Neuronal stem cell (in vitro differentiated cells): ENCODE measurements around the gene PRRT2.

Experiments used
- DNase-seq: peaks from one replicate; pipeline ENCODE4 v3.0.0-alpha.2; 2013; ENCODE audit warnings: low spot score
- H2AFZ ChIP-seq: one replicate; pipeline ENCODE4 v1.6.1; 2013; ENCODE audit warnings: mild to moderate bottlenecking, low read length, inconsistent platforms
- H2AK5ac ChIP-seq: 2 replicates; pipeline ENCODE4 v1.6.1; 2013; ENCODE audit warnings: low read depth, mild to moderate bottlenecking, inconsistent platforms, low read length, moderate library complexity, mixed read lengths
- H2BK120ac ChIP-seq: 2 replicates; pipeline ENCODE4 v1.6.1; 2013; ENCODE audit warnings: low read depth, mild to moderate bottlenecking, inconsistent platforms, low read length, moderate library complexity, mixed read lengths
- H2BK12ac ChIP-seq: one replicate; pipeline ENCODE4 v1.6.1; 2013; ENCODE audit warnings: low read length, inconsistent platforms
- H2BK15ac ChIP-seq: 2 replicates; pipeline ENCODE4 v1.6.1; 2013; ENCODE audit warnings: mild to moderate bottlenecking, low read length, inconsistent platforms, mixed read lengths
- H2BK5ac ChIP-seq: one replicate; pipeline ENCODE4 v1.6.1; 2013; ENCODE audit warnings: inconsistent platforms, mild to moderate bottlenecking, low read length, moderate library complexity
- H3K14ac ChIP-seq: one replicate; pipeline ENCODE4 v1.6.1; 2013; ENCODE audit warnings: low read length, inconsistent platforms
- H3K18ac ChIP-seq: 2 replicates; pipeline ENCODE4 v1.6.1; 2013; ENCODE audit warnings: low read length, inconsistent platforms
- H3K23ac ChIP-seq: 2 replicates; pipeline ENCODE4 v1.6.1; 2013; ENCODE audit warnings: low read depth, mild to moderate bottlenecking, mixed read lengths, low read length, inconsistent platforms; ENCODE audit not compliant: poor library complexity
- H3K27ac ChIP-seq: replicated peaks from 3 replicates; pipeline ENCODE4 v1.5.1; 2013; ENCODE audit warnings: low read length, inconsistent platforms
- H3K27me3 ChIP-seq, 3 experiments: 2 replicates each; pipeline ENCODE4 v1.6.1; 2013; ENCODE audit warnings: low read length in 3 of 3, mild to moderate bottlenecking in 2 of 3, inconsistent platforms in 1 of 3, low read depth in 1 of 3, mixed read lengths in 1 of 3, moderate library complexity in 1 of 3; ENCODE audit not compliant: control insufficient read depth in 3 of 3, insufficient read depth in 3 of 3
- H3K36me3 ChIP-seq, 2 donors: replicated peaks in 1 of 2; 2 replicates each; pipeline ENCODE4 v1.6.1; 2013; ENCODE audit warnings: low read length in 2 of 2; ENCODE audit not compliant: control insufficient read depth in 2 of 2, insufficient read depth in 2 of 2
- H3K4ac ChIP-seq: 2 replicates; pipeline ENCODE4 v1.6.1; 2013; ENCODE audit warnings: inconsistent platforms, mild to moderate bottlenecking, low read length, moderate library complexity
- H3K4me1 ChIP-seq, 2 donors: 1 replicate in 1 of 2; 2 replicates in 1 of 2; pipeline ENCODE4 v1.6.1; 2013; ENCODE audit warnings: low read length in 2 of 2, low read depth in 1 of 2; ENCODE audit not compliant: control insufficient read depth in 2 of 2, insufficient read depth in 1 of 2
- H3K4me2 ChIP-seq: one replicate; pipeline ENCODE4 v1.6.1; 2013; ENCODE audit warnings: mild to moderate bottlenecking, low read length, inconsistent platforms; ENCODE audit not compliant: insufficient read depth, poor library complexity, severe bottlenecking
- H3K4me3 ChIP-seq, 2 donors: 2 replicates each; pipeline ENCODE4 v1.5.1; 2013; ENCODE audit warnings: low read length in 2 of 2, mild to moderate bottlenecking in 2 of 2, inconsistent platforms in 1 of 2, moderate library complexity in 1 of 2
- H3K79me1 ChIP-seq: one replicate; pipeline ENCODE4 v1.6.1; 2013; ENCODE audit warnings: low read depth, mild to moderate bottlenecking, inconsistent platforms, low read length, moderate library complexity
- H3K9ac ChIP-seq: one replicate; pipeline ENCODE4 v1.6.1; 2013; ENCODE audit warnings: mild to moderate bottlenecking, low read depth, low read length, inconsistent platforms; ENCODE audit not compliant: poor library complexity
- H3K9me3 ChIP-seq, 2 donors: replicated peaks in 1 of 2; 2 replicates each; pipeline versions ENCODE3 to v1.6.1; 2013; ENCODE audit warnings: low read length in 2 of 2, mild to moderate bottlenecking in 2 of 2, inconsistent platforms in 1 of 2, low read depth in 1 of 2, mixed read lengths in 1 of 2, moderate library complexity in 1 of 2; ENCODE audit not compliant: control insufficient read depth in 2 of 2, insufficient read depth in 1 of 2
- H4K8ac ChIP-seq: one replicate; pipeline ENCODE4 v1.6.1; 2013; ENCODE audit warnings: low read depth, mild to moderate bottlenecking, inconsistent platforms, low read length, moderate library complexity
- H4K91ac ChIP-seq: one replicate; pipeline ENCODE4 v1.6.1; 2013; ENCODE audit warnings: low read length, low read depth, mild to moderate bottlenecking, inconsistent platforms; ENCODE audit not compliant: poor library complexity
- WGBS, 2 donors: extraction: QIAGEN DNeasy Blood & Tissue Kit; methylation state at CpG; one replicate each; pipeline ENCODE4 v1.1.7; 2013; ENCODE audit warnings: missing lambda C conversion rate in 2 of 2, mixed read lengths in 1 of 2; ENCODE audit not compliant: insufficient read length in 2 of 2, insufficient replicate concordance in 1 of 2; ENCODE audit errors: extremely low coverage in 2 of 2; 5-methylcytosine and 5-hydroxymethylcytosine counted together

Gene PRRT2

DNA sequence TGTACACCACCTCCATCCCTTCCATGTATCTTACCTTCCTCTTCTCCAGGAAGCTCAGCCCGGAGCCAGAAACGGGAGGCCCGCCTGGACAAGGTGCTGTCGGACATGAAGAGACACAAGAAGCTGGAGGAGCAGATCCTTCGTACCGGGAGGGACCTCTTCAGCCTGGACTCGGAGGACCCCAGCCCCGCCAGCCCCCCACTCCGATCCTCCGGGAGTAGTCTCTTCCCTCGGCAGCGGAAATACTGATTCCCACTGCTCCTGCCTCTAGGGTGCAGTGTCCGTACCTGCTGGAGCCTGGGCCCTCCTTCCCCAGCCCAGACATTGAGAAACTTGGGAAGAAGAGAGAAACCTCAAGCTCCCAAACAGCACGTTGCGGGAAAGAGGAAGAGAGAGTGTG is 7.5 kb downstream of the PRRT2 start:
- Histone ChIP-seq H2BK12ac (no peak overlapping the region), H4K8ac (no peak overlapping the region), H2BK5ac (no peak overlapping the region), H3K4me2 (no peak overlapping the region), H3K4me3 (no peak overlapping the region), H2AFZ (no peak overlapping the region), H3K79me1 (peaks cover 12% of the 10 kb centered on the region), H2BK15ac (no peak overlapping the region), H3K27ac (no peak overlapping the region), H3K36me3 (peaks cover 28 to 37% of the 10 kb centered on the region in 2 donors), H3K4me1 (peaks cover 13 to 14% of the 10 kb centered on the region in 2 donors), H3K18ac (no peak overlapping the region), H2AK5ac (no peak overlapping the region), H3K4ac (no peak overlapping the region), H3K27me3 (no peaks in the 10 kb centered on the region), H3K14ac (no peak overlapping the region), H3K9me3 (no peaks in the 10 kb centered on the region), H3K9ac (no peak overlapping the region), H3K23ac (no peak overlapping the region), H4K91ac (no peak overlapping the region), H2BK120ac (no peak overlapping the region)
- no CpG with 5 or more reads among the region's 15 CpGs for WGBS, 2 donors
- DNase-seq = no peak

- Histone ChIP-seq H3K27me3 (no peaks in the 10 kb centered on the region), H3K4me1 (peaks cover 8 to 10% of the 10 kb centered on the region in 2 donors), H2AK5ac (no peak within 1 kb of the TSS), H2BK120ac (no peak within 1 kb of the TSS), H3K4ac (no peak within 1 kb of the TSS), H4K8ac (no peak within 1 kb of the TSS), H3K79me1 (peaks cover 9% of the 10 kb centered on the region), H2AFZ (no peak within 1 kb of the TSS), H4K91ac (no peak within 1 kb of the TSS), H2BK15ac (no peak within 1 kb of the TSS), H3K4me3 (no peak within 1 kb of the TSS), H2BK12ac (no peak within 1 kb of the TSS), H3K27ac (no peak within 1 kb of the TSS), H3K9ac (no peak within 1 kb of the TSS), H3K23ac (no peak within 1 kb of the TSS), H3K4me2 (no peak within 1 kb of the TSS), H3K18ac (no peak within 1 kb of the TSS), H3K9me3 (no peaks in the 10 kb centered on the region), H3K14ac (no peak within 1 kb of the TSS), H2BK5ac (no peak within 1 kb of the TSS), H3K36me3 (peaks cover 28 to 33% of the 10 kb centered on the region in 2 donors)
- no peak for DNase-seq
- WGBS, 2 donors = no CpG with 5 or more reads among the region's 4 CpGs
Observed at GRCh38 chr16:29820271-29820701, 8.3 kb downstream of the PRRT2 start, which contains the start of gene MVP. MVP (plus strand) TSS chr16:29820462; CDS start chr16:29830550, 10,088 bp downstream.

DNA sequence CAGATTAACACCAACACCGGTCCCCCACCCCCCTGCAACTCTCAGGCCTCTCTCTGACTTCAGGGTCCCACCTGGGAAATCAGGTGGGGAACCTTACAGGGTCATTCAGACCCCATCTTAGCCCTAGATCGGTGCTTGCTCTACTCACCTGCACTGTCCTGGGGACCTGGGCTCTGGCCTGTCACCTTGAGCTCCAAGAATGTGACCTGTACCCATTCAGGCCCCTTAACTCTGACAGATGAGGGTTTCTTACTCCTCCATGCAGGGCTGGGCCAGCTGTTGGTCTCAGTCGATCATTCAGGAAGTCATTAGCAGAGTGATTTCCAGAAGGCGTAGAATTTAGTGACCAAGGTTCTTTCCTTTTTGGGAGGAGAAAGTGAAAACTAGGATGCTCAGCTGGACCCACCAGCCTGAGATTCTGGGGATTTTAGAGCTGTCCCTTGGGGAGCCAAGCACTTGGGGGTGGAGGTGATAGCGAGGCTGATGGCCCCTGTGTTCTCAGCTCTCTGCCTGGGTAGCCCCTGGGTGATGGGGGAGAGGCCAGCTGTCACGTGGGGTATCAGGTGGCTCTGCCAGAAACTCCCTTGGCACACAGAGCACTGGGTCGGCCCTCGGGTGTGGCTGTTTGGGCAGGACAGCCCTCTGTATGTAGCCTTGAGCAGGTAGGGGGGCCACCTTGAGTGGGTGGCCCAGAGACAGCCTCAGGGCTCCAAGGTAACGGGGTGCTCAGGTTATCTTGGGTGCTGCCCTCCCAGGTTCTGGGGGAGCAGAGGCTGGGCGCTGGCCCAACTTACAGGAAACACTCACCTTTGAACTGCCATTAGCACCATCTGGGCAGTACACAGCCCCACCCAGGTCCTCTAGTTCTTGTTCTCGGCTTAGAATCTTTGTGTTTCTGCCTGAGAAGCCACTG is 9.0 kb downstream of the PRRT2 start:
- Histone ChIP-seq H3K36me3 (peaks cover 28 to 33% of the 10 kb centered on the region in 2 donors), H3K9ac (no peak overlapping the region), H3K27me3 (no peaks in the 10 kb centered on the region), H3K23ac (no peak overlapping the region), H4K91ac (no peak overlapping the region), H3K4ac (no peak overlapping the region), H2BK12ac (no peak overlapping the region), H2BK15ac (no peak overlapping the region), H3K18ac (no peak overlapping the region), H3K79me1 (peaks cover 9% of the 10 kb centered on the region), H2AK5ac (no peak overlapping the region), H3K4me3 (no peak overlapping the region), H3K14ac (no peak overlapping the region), H3K27ac (no peak overlapping the region), H3K4me2 (no peak overlapping the region), H2BK5ac (no peak overlapping the region), H3K4me1 (peaks cover 7 to 14% of the 10 kb centered on the region in 2 donors), H4K8ac (no peak overlapping the region), H2AFZ (no peak overlapping the region), H3K9me3 (no peaks in the 10 kb centered on the region), H2BK120ac (no peak overlapping the region)
- no CpG with 5 or more reads among the region's 11 CpGs for WGBS, 2 donors
- DNase-seq = no peak

DNA sequence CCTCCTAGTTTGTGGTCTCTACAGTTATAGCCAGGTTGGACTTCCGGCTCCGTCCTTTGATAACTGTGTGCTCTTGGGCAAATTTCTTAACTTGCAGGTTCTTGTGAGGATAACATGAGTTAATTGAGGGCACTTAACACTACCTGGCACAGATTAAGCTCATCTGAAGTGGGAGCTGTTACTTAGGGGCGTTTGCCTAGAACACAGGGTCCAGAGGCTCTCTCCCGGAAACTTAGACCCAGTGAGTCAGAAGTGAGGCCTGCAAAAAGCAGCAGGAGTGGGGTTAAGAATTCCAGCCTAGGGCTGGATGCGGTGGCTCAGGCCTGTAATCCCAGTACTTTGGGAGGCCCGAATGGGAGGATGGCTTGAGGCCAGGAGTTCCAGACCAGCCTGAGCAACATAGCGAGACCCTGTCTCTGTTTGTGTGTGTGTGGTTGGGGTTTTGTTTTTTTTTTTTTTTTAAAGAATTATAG is 9.7 kb downstream of the PRRT2 start:
- no peaks in the 10 kb centered on the region for H3K9me3 ChIP-seq
- H3K79me1 ChIP-seq = peaks cover 6% of the 10 kb centered on the region
- H2BK15ac ChIP-seq = no peak overlapping the region
- H3K23ac ChIP-seq = no peak overlapping the region
- H2BK12ac ChIP-seq = no peak overlapping the region
- H2BK120ac ChIP-seq = no peak overlapping the region
- H2AFZ ChIP-seq = no peak overlapping the region
- no peak overlapping the region for H2AK5ac ChIP-seq
- peaks cover 7 to 14% of the 10 kb centered on the region in 2 donors for H3K4me1 ChIP-seq
- H3K4ac ChIP-seq = no peak overlapping the region
- H4K91ac ChIP-seq = no peak overlapping the region
- no peak overlapping the region for H3K9ac ChIP-seq
- no peak overlapping the region for H4K8ac ChIP-seq
- no peak overlapping the region for H3K4me2 ChIP-seq
- H3K36me3 ChIP-seq = peaks cover 28 to 33% of the 10 kb centered on the region in 2 donors
- no peak overlapping the region for H2BK5ac ChIP-seq
- no CpG with 5 or more reads among the region's 7 CpGs for WGBS, 2 donors
- H3K4me3 ChIP-seq = no peak overlapping the region
- H3K14ac ChIP-seq = no peak overlapping the region
- no peak for DNase-seq
- H3K27ac ChIP-seq = no peak overlapping the region
- no peak overlapping the region for H3K18ac ChIP-seq
- H3K27me3 ChIP-seq = no peaks in the 10 kb centered on the region
